Osteocyte (in vitro differentiated cells): ENCODE data around the gene DBP. TPM values are rescaled to one million over a fixed set of nuclear protein-coding genes. Genes with fewer than 3 reads are reported as not detected.

Experiments used
- DNase-seq: peaks from one replicate; pipeline ENCODE4 v3.0.0; 2021; ENCODE audit warnings: mixed read lengths; ENCODE audit not compliant: unreplicated experiment; ENCODE audit errors: extremely low spot score
- H3K27ac Mint-ChIP-seq: one replicate; pipeline ENCODE4 v1.8.0; 2021; ENCODE audit warnings: mild to moderate bottlenecking, mixed read lengths; ENCODE audit not compliant: unreplicated experiment
- H3K27me3 Mint-ChIP-seq: one replicate; pipeline ENCODE4 v1.8.0; 2021; ENCODE audit warnings: mixed read lengths; ENCODE audit not compliant: unreplicated experiment
- H3K36me3 Mint-ChIP-seq: one replicate; pipeline ENCODE4 v1.8.0; 2021; ENCODE audit warnings: mixed read lengths; ENCODE audit not compliant: unreplicated experiment
- H3K4me1 Mint-ChIP-seq: one replicate; pipeline ENCODE4 v1.8.0; 2021; ENCODE audit warnings: mixed read lengths; ENCODE audit not compliant: unreplicated experiment
- H3K4me3 Mint-ChIP-seq: one replicate; pipeline ENCODE4 v1.8.0; 2021; ENCODE audit warnings: mild to moderate bottlenecking, moderate library complexity, mixed read lengths; ENCODE audit not compliant: unreplicated experiment
- H3K9me3 Mint-ChIP-seq: one replicate; pipeline ENCODE4 v1.8.0; 2021; ENCODE audit warnings: mixed read lengths; ENCODE audit not compliant: unreplicated experiment
- CTCF ChIP-seq: fragments of 200-600 bp; sonication (generic); IDR thresholded peaks from 2 replicates; pipeline ENCODE4 v1.5.0; 2021; ENCODE audit warnings: antibody characterized with exemption, mild to moderate bottlenecking, moderate library complexity
- total RNA-seq: library from RNA; stranded (reverse); gene quantifications from 2 replicates; pipeline ENCODE4 v1.2.1, GENCODE V29; 2021

DBP gene
- total RNA-seq, 1 donor from 2014 or later, result 20.3 TPM

GRCh38 chr19:48625891-48626327, 11.3 kb downstream of the DBP start:
- no peak for TF ChIP-seq CTCF
- H3K4me3 Mint-ChIP-seq, result no peak overlapping the region
- no peak for DNase-seq
- H3K27ac Mint-ChIP-seq, result no peak overlapping the region
- peaks cover 49% of the 10 kb centered on the region for H3K4me1 Mint-ChIP-seq
- H3K9me3 Mint-ChIP-seq, result no peaks in the 10 kb centered on the region
- H3K27me3 Mint-ChIP-seq, result no peaks in the 10 kb centered on the region
- peaks cover 14% of the 10 kb centered on the region for H3K36me3 Mint-ChIP-seq

GRCh38 chr19:48624791-48625723, 12.1 kb downstream of the DBP start:
- Mint-ChIP-seq H3K9me3 (no peaks in the 10 kb centered on the region), H3K4me1 (peaks cover 44% of the 10 kb centered on the region), H3K4me3 (peak overlapping the region; percentile 81), H3K36me3 (peaks cover 14% of the 10 kb centered on the region), H3K27ac (peak overlapping the region; percentile 81), H3K27me3 (no peaks in the 10 kb centered on the region)
- no peak for DNase-seq
- TF ChIP-seq CTCF, result no peak

- Mint-ChIP-seq H3K9me3 (no peaks in the 10 kb centered on the region), H3K36me3 (peaks cover 12% of the 10 kb centered on the region), H3K4me3 (peak overlapping the region; percentile 81), H3K27ac (peak overlapping the region; percentile 96), H3K4me1 (peaks cover 44% of the 10 kb centered on the region), H3K27me3 (no peaks in the 10 kb centered on the region)
- TF ChIP-seq CTCF, result no peak
- peak; percentile 99 for DNase-seq
Measured at GRCh38 chr19:48624067-48624594, 13.0 kb downstream of the DBP start.

GRCh38 chr19:48623556-48624066, 13.6 kb downstream of the DBP start:
- H3K36me3 Mint-ChIP-seq, result peaks cover 12% of the 10 kb centered on the region
- no peaks in the 10 kb centered on the region for H3K27me3 Mint-ChIP-seq
- H3K9me3 Mint-ChIP-seq, result no peaks in the 10 kb centered on the region
- TF ChIP-seq CTCF, result no peak
- no peak for DNase-seq
- peaks cover 43% of the 10 kb centered on the region for H3K4me1 Mint-ChIP-seq
- H3K4me3 Mint-ChIP-seq, result peak overlapping the region; percentile 81
- peak overlapping the region; percentile 96 for H3K27ac Mint-ChIP-seq
